Gastrocnemius medialis (tissue), 4 donors: ENCODE measurements around the gene ERC1. TPM values are rescaled to one million over a fixed set of nuclear protein-coding genes. Genes with fewer than 3 reads are reported as not detected.
"Not testable (repeated sequence)": the region's sequence is repeated elsewhere in the genome, so short reads cannot be mapped to it uniquely, and the experiment has no call there.

Source experiments
- ATAC-seq, 2 donors: fragments of 150-250 bp; one replicate each; pipeline ENCODE4 v1.9.1; 2016
- DNase-seq, 2 donors: peaks; one replicate each; pipeline ENCODE4 v3.0.0-alpha.2; 2019
- H3K27ac ChIP-seq, 4 donors: fragments of 200-600 bp; sonication (generic); 1 replicate in 1 of 4; 2 replicates in 3 of 4; pipeline ENCODE4 v1.5.1; 2016 to 2018; ENCODE audit warnings: mild to moderate bottlenecking in 2 of 4, moderate library complexity in 1 of 4
- H3K27me3 ChIP-seq, 3 donors: fragments of 200-600 bp; sonication (generic) in 2 of 3; 1 replicate in 1 of 3; 2 replicates in 2 of 3; pipeline versions ENCODE4 v1.5.1 to v1.6.0; 2016 to 2019; ENCODE audit warnings: mild to moderate bottlenecking in 1 of 3, moderate library complexity in 1 of 3
- H3K36me3 ChIP-seq, 2 donors: fragments of 200-600 bp; sonication (generic) in 1 of 2; one replicate each; pipeline ENCODE4 v1.5.1; 2017 to 2018
- H3K4me1 ChIP-seq, 2 donors: fragments of 200-600 bp; sonication (generic) in 1 of 2; one replicate each; pipeline ENCODE4 v1.5.1; 2016 to 2017; ENCODE audit warnings: mild to moderate bottlenecking in 2 of 2
- H3K4me3 ChIP-seq, 4 donors: fragments of 200-600 bp; sonication (generic) in 3 of 4; 1 replicate in 1 of 4; 2 replicates in 3 of 4; pipeline ENCODE4 v1.5.1; 2016 to 2019; ENCODE audit warnings: mild to moderate bottlenecking in 2 of 4
- H3K9me3 ChIP-seq, 3 donors: fragments of 200-600 bp; sonication (generic) in 2 of 3; 1 replicate in 1 of 3; 2 replicates in 2 of 3; pipeline ENCODE4 v1.5.1; 2016 to 2019
- POLR2A ChIP-seq, 2 donors: fragments of 450-650 bp; IDR thresholded peaks; one replicate each; pipeline ENCODE4 v1.6.1; 2017; ENCODE audit warnings: antibody characterized with exemption in 2 of 2, mild to moderate bottlenecking in 2 of 2, moderate library complexity in 2 of 2
- in situ Hi-C, 4 donors: fragments of 200-750 bp; cut with MboI; loops; one replicate each; pipeline versions ENCODE4 v1.15.0 to v1.8.0; 2017; ENCODE audit warnings: low sequenced_read_pairs in 4 of 4
- intact Hi-C: fragments of 100-400 bp; cut with DNase I; formaldehyde crosslinking; loops from one replicate; pipeline ENCODE4 v1.15.1; 2023; ENCODE audit warnings: low total_unique reads
- total RNA-seq, 4 donors: library from RNA; depleted of rRNA; stranded (reverse); fragments of >200 nt; gene quantifications; one replicate each; pipeline versions ENCODE4 v1.1.0 to v1.2.3, GENCODE V29; 2016
- TF ChIP-seq, protein P1 (sequence below), 5 experiments: fragments of 450-650 bp in 3 of 5; fragments of 200-600 bp in 2 of 5; sonication (generic) in 2 of 5; IDR thresholded peaks in 4 of 5; conservative IDR thresholded peaks in 1 of 5; 1 replicate in 4 of 5; 2 replicates in 1 of 5; pipeline ENCODE4 v1.5.1; 2016 to 2019; ENCODE audit warnings: antibody characterized with exemption in 5 of 5, mild to moderate bottlenecking in 3 of 5, moderate library complexity in 3 of 5

Gene ERC1
- total RNA-seq, 4 donors from 2014 or later = 20.3 to 39.1 (median 23.5) TPM

GRCh38 chr12:1132311-1132710 is 141.3 kb downstream of the ERC1 start:
- in situ Hi-C loops (no loop called here), intact Hi-C loops (no loop called here)
- H3K27me3 ChIP-seq = no peaks in the 10 kb centered on the region
- H3K27ac ChIP-seq = peak overlapping the region in 1 of 4 donors; percentile 46
- ATAC-seq (peak in 1 of 2 donors; percentile 67), DNase-seq (no peak)
- TF ChIP-seq, protein P1, sequence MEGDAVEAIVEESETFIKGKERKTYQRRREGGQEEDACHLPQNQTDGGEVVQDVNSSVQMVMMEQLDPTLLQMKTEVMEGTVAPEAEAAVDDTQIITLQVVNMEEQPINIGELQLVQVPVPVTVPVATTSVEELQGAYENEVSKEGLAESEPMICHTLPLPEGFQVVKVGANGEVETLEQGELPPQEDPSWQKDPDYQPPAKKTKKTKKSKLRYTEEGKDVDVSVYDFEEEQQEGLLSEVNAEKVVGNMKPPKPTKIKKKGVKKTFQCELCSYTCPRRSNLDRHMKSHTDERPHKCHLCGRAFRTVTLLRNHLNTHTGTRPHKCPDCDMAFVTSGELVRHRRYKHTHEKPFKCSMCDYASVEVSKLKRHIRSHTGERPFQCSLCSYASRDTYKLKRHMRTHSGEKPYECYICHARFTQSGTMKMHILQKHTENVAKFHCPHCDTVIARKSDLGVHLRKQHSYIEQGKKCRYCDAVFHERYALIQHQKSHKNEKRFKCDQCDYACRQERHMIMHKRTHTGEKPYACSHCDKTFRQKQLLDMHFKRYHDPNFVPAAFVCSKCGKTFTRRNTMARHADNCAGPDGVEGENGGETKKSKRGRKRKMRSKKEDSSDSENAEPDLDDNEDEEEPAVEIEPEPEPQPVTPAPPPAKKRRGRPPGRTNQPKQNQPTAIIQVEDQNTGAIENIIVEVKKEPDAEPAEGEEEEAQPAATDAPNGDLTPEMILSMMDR (IDR thresholded peaks at IDR 0.05 in 4 of 5, conservative IDR thresholded peaks at IDR 0.05 in 1 of 5) = no peak
- TF ChIP-seq POLR2A (IDR thresholded peaks at IDR 0.05) = no peak
- no peaks in the 10 kb centered on the region for H3K9me3 ChIP-seq
- H3K4me1 ChIP-seq = peaks cover 5 to 11% of the 10 kb centered on the region in 2 donors
- peak overlapping the region in 1 of 4 donors; percentile 12 for H3K4me3 ChIP-seq
- no peaks in the 10 kb centered on the region for H3K36me3 ChIP-seq

- H3K4me1 ChIP-seq = no peaks in the 10 kb centered on the region
- no peak overlapping the region for H3K27ac ChIP-seq
- intact Hi-C loops = no loop called here
- ATAC-seq (no peak), DNase-seq (no peak)
- no peaks in the 10 kb centered on the region for H3K36me3 ChIP-seq
- H3K4me3 ChIP-seq = no peak overlapping the region
- no peak for TF ChIP-seq POLR2A (IDR thresholded peaks at IDR 0.05)
- TF ChIP-seq, protein P1 (IDR thresholded peaks at IDR 0.05 in 4 of 5, conservative IDR thresholded peaks at IDR 0.05 in 1 of 5) = no peak
- no peaks in the 10 kb centered on the region for H3K27me3 ChIP-seq
- H3K9me3 ChIP-seq = no peaks in the 10 kb centered on the region
- in situ Hi-C loops = no loop called here
These were observed 147.7 kb downstream of the ERC1 start for GRCh38 chr12:1138691-1139090.

DNA sequence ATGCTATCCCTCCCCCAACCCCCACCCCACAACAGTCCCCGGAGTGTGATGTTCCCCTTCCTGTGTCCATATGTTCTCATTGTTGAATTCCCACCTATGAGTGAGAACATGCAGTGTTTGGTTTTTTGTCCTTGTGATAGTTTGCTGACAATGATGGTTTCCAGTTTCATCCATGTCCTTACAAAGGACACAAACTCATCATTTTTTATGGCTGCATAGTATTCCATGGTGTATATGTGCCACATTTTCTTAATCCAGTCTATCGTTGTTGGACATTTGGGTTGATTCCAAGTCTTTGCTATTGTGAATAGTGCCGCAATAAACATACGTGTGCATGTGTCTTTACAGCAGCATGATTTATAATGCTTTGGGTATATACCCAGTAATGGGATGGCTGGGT is 155.7 kb downstream of the ERC1 start:
- H3K36me3 ChIP-seq, H3K4me1 ChIP-seq, ATAC-seq, H3K27me3 ChIP-seq, H3K9me3 ChIP-seq, in situ Hi-C loops, DNase-seq, intact Hi-C loops, H3K4me3 ChIP-seq, H3K27ac ChIP-seq: not testable (repeated sequence)

- no peak for TF ChIP-seq POLR2A (IDR thresholded peaks at IDR 0.05)
- TF ChIP-seq, protein P1 (IDR thresholded peaks at IDR 0.05 in 4 of 5, conservative IDR thresholded peaks at IDR 0.05 in 1 of 5) = no peak
- no peak overlapping the region for H3K4me3 ChIP-seq
- no peak for ATAC-seq
- intact Hi-C loops (no loop called here), in situ Hi-C loops (no loop called here)
- no peak for DNase-seq
- H3K9me3 ChIP-seq = no peaks in the 10 kb centered on the region
- no peak overlapping the region for H3K27ac ChIP-seq
- H3K27me3 ChIP-seq = no peaks in the 10 kb centered on the region
- no peaks in the 10 kb centered on the region for H3K36me3 ChIP-seq
- no peaks in the 10 kb centered on the region for H3K4me1 ChIP-seq
These were observed 156.8 kb downstream of the ERC1 start for GRCh38 chr12:1147821-1148220.

DNA sequence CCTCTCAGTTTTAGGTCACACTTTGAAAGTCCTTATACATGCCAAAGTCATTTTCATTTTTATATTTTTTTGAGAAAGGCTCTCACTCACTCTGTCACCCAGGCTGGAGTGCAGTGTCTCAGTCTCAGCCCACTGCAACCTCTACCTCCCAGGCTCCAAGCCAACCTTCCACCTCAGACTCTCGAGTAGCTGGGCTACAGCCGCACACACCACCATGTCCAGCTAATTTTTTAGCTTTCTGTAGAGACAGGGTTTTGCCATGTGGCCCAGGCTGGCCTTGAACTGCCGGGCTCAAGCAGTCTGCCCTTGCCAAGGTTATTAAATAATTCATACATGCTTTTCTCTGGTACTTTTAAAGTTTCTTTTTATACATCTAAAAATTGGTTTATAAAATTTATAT is 166.0 kb downstream of the ERC1 start:
- H3K27me3 ChIP-seq = no peaks in the 10 kb centered on the region
- H3K9me3 ChIP-seq = no peaks in the 10 kb centered on the region
- TF ChIP-seq POLR2A (IDR thresholded peaks at IDR 0.05) = no peak
- H3K36me3 ChIP-seq = peaks cover 0 to 6% of the 10 kb centered on the region in 2 donors
- H3K4me1 ChIP-seq = no peaks in the 10 kb centered on the region
- no peak overlapping the region for H3K27ac ChIP-seq
- no peak overlapping the region for H3K4me3 ChIP-seq
- DNase-seq (no peak), ATAC-seq (no peak)
- intact Hi-C loops = no loop called here
- in situ Hi-C loops = no loop called here

DNA sequence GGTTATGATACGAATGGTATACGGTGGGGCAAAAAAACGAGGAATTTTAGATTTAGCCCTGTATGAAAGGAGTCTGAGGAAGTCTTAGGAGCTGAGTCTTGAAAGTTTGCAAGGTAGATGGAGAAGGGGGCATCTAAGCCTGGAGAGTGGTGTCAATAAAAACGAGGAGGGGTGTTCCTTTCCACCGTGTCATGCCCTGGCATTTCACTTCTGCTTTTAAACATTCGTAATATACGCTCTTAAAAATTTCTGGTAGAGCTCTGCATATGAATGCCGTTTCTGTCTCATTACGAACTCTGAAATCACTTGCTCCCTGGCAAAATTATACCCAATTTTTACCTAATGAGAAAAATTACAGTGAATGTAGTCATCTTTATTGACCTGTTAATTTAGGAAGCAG is 170.2 kb downstream of the ERC1 start:
- DNase-seq (no peak), ATAC-seq (no peak)
- H3K9me3 ChIP-seq = no peaks in the 10 kb centered on the region
- no peak overlapping the region for H3K4me3 ChIP-seq
- H3K36me3 ChIP-seq = peaks cover 0 to 6% of the 10 kb centered on the region in 2 donors
- no peak overlapping the region for H3K27ac ChIP-seq
- no peak for TF ChIP-seq POLR2A (IDR thresholded peaks at IDR 0.05)
- TF ChIP-seq, protein P1 (IDR thresholded peaks at IDR 0.05 in 4 of 5, conservative IDR thresholded peaks at IDR 0.05 in 1 of 5) = no peak
- intact Hi-C loops (no loop called here), in situ Hi-C loops (no loop called here)
- H3K27me3 ChIP-seq = no peaks in the 10 kb centered on the region
- no peaks in the 10 kb centered on the region for H3K4me1 ChIP-seq
